ENCODE data around the gene MGAT4B. TPM values are rescaled to one million over a fixed set of nuclear protein-coding genes. Genes with fewer than 3 reads are reported as not detected.

MGAT4B gene
- total and polyA plus RNA-seq, 2 of the 13 experiments (the other 11 are each of a cell fraction or from before 2014, with no cell fraction given) = 93.5 to 130 TPM

DNA sequence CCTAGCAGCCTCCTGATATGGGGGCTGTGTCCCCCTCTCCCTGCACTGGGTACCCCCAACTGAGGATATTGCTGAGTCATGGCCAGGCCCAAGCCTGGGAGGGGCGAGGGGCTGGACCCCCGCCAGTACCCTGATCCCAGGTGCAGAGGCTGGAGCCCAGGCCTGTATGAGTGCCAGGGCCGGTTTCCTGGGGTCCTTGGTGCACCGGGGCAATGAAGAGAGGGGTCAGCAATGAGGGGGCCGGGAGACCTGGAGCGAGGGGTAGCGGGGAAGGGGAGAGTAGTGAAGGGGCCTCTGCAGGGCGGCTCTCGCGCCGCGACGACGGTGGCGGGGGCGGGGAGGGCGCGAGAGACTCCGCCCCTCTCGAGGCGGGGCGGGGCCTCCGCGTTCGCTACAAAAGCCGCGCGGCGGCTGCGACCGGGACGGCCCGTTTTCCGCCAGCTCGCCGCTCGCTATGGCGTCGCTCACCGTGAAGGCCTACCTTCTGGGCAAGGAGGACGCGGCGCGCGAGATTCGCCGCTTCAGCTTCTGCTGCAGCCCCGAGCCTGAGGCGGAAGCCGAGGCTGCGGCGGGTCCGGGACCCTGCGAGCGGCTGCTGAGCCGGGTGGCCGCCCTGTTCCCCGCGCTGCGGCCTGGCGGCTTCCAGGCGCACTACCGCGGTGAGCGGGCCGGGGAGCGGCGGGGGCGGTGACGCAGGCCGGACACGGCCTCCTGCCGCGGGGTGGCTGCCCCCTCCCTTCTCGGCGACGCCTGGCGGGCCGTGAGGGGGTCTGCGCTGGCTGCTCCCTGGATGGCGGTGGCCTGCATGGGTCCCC is 14.0 kb upstream of the MGAT4B start, which contains the start of gene SQSTM1 (continued):
- TF ChIP-seq ZNF577 (CRISPR knock-in tag; IDR thresholded peaks at IDR 0.05; ENCODE audit: borderline replicate concordance, low read depth) (no peak), HCFC1 (IDR thresholded peaks at IDR 0.05; ENCODE audit: low read depth, low read length) (no peak), DMAP1 (CRISPR knock-in tag; IDR thresholded peaks at IDR 0.05) (peak; percentile 71), HDAC6 (IDR thresholded peaks at IDR 0.05; ENCODE audit: low read depth, low read length) (no peak), ZNF615 (CRISPR knock-in tag; IDR thresholded peaks at IDR 0.05; ENCODE audit: borderline replicate concordance) (no peak), ZFYVE20 (CRISPR knock-in tag; IDR thresholded peaks at IDR 0.05; ENCODE audit: borderline replicate concordance, low read depth) (no peak; the same call in 1 of the 2 replicates), BATF2 (CRISPR knock-in tag; IDR thresholded peaks at IDR 0.05) (no peak), ZNF747 (CRISPR knock-in tag; IDR thresholded peaks at IDR 0.05; ENCODE audit: borderline replicate concordance) (0 out of 2 replicates have a peak, but pooled peaks have one; percentile 56), ZNF652 (CRISPR knock-in tag; IDR thresholded peaks at IDR 0.05; ENCODE audit: borderline replicate concordance, low read depth) (no peak), ONECUT2 (CRISPR knock-in tag; IDR thresholded peaks at IDR 0.05) (no peak), ZNF674 (CRISPR knock-in tag; IDR thresholded peaks at IDR 0.05; ENCODE audit: low read depth) (no peak), NFKBIZ (CRISPR knock-in tag; IDR thresholded peaks at IDR 0.05) (no peak), ZNF333 (CRISPR knock-in tag; IDR thresholded peaks at IDR 0.05; ENCODE audit: borderline replicate concordance) (peak; percentile 62; the same call in 1 of the 2 replicates)
- TF ChIP-seq, protein P1, sequence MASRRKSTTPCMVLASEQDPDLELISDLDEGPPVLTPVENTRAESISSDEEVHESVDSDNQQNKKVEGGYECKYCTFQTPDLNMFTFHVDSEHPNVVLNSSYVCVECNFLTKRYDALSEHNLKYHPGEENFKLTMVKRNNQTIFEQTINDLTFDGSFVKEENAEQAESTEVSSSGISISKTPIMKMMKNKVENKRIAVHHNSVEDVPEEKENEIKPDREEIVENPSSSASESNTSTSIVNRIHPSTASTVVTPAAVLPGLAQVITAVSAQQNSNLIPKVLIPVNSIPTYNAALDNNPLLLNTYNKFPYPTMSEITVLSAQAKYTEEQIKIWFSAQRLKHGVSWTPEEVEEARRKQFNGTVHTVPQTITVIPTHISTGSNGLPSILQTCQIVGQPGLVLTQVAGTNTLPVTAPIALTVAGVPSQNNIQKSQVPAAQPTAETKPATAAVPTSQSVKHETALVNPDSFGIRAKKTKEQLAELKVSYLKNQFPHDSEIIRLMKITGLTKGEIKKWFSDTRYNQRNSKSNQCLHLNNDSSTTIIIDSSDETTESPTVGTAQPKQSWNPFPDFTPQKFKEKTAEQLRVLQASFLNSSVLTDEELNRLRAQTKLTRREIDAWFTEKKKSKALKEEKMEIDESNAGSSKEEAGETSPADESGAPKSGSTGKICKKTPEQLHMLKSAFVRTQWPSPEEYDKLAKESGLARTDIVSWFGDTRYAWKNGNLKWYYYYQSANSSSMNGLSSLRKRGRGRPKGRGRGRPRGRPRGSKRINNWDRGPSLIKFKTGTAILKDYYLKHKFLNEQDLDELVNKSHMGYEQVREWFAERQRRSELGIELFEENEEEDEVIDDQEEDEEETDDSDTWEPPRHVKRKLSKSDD (CRISPR knock-in tag; IDR thresholded peaks at IDR 0.05; ENCODE audit: low read depth) = no peak
- TF ChIP-seq, protein P2, sequence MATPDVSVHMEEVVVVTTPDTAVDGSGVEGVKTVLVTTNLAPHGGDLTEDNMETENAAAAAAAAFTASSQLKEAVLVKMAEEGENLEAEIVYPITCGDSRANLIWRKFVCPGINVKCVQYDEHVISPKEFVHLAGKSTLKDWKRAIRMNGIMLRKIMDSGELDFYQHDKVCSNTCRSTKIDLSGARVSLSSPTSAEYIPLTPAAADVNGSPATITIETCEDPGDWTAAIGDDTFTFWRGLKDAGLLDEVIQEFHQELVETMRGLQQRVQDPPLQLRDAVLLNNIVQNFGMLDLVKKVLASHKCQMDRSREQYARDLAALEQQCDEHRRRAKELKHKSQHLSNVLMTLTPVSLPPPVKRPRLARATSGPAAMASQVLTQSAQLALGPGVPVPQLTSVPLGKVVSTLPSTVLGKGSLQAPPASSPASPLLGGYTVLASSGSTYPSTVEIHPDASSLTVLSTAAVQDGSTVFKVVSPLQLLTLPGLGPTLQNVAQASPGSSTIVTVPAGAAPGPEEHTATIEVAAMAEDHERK (CRISPR knock-in tag; IDR thresholded peaks at IDR 0.05; ENCODE audit: low read depth) = no peak
- TF ChIP-seq, protein P3, sequence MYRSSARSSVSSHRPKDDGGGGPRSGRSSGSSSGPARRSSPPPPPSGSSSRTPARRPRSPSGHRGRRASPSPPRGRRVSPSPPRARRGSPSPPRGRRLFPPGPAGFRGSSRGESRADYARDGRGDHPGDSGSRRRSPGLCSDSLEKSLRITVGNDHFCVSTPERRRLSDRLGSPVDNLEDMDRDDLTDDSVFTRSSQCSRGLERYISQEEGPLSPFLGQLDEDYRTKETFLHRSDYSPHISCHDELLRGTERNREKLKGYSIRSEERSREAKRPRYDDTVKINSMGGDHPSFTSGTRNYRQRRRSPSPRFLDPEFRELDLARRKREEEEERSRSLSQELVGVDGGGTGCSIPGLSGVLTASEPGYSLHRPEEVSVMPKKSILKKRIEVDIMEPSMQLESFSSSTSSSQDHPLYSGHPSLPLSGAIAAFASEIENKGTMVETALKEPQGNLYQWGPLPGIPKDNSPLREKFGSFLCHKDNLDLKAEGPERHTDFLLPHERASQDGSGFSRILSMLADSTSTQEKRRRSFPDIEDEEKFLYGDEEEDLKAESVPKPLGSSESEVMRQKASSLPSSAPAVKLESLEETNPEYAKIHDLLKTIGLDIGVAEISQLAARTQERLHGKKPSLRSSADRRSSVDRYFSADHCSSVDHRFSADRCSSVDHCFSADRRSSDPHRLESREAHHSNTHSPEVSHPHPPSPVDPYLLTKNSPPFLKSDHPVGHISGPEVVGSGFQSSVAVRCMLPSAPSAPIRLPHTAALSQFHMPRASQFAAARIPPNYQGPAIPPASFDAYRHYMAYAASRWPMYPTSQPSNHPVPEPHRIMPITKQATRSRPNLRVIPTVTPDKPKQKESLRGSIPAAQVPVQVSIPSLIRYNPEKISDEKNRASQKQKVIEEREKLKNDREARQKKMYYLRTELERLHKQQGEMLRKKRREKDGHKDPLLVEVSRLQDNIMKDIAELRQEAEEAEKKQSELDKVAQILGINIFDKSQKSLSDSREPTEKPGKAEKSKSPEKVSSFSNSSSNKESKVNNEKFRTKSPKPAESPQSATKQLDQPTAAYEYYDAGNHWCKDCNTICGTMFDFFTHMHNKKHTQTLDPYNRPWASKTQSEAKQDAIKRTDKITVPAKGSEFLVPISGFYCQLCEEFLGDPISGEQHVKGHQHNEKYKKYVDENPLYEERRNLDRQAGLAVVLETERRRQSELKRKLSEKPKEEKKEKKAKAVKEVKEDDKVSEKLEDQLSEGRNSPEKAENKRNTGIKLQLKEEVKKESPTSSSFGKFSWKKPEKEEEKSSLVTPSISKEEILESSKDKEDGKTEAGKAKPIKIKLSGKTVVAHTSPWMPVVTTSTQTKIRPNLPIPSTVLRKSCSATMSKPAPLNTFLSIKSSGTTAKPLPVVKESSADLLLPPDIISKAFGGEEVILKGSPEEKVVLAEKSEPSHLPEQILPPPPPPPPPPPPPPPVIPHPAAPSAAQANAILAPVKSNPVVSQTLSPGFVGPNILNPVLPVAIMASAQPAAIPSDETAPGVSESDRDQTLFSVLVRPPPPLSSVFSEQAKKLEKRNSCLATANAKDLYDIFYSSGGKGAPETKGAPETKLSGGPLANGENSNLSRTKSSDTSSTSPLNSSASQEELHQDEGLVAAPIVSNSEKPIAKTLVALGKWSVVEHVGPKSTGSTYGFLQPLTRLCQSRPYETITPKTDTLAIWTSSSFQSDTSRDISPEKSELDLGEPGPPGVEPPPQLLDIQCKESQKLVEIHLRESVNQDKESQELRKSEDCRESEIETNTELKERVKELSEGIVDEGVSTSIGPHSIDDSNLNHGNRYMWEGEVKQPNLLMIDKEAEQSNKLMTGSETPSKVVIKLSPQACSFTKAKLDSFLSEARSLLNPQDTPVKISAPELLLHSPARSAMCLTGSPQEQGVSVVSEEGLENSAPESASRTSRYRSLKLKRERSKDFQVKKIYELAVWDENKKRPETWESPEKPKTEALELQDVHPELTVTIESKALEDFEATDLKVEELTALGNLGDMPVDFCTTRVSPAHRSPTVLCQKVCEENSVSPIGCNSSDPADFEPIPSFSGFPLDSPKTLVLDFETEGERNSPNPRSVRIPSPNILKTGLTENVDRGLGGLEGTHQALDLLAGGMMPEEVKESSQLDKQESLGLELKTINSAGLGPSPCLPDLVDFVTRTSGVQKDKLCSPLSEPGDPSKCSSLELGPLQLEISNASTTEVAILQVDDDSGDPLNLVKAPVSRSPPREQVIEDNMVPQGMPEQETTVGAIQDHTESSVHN (CRISPR knock-in tag; IDR thresholded peaks at IDR 0.05) = no peak

Measured in HepG2 (cell line).